Stimulated activated CD4-positive, alpha-beta T cell treated with anti-CD3 and anti-CD28 coated beads, Interleukin-2, amount 100 ng/mL, for 48 hours (primary cell): Measurements from ENCODE around the gene ZNF746.

Experiments
- DNase-seq, 2 donors: peaks; one replicate each; pipeline ENCODE4 v3.0.0-alpha.2; 2020

The ZNF746 gene

DNA sequence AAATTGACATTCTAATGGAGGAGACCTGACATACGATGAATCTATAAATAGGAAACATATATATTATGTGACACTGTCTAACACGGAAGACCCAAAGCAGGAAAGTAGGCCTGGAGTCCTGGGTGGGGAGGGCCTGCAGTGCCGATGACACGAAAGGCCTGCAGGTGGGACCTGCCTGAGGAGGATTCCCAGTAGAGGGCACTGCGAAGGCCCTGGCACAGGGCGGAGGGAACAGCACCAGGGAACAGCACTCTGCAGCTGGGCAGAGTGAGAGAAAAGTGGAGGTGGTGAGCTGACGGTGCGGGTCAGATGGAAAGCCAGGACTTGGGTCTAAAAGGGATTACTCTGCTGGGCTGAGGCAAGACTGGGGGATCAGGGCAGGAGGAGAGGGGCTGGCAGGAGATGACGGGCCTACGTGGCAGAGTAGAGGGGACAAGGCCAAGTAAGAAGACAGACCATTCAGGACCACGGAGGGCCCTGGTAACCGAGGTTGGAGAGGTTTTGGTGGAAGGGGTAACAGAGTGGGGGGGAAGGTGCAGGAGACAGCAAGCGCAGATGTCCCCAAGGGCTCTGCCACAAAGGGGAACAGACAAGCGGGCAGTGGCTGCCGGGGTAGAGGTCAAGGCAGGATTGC is 8.1 kb downstream of the ZNF746 start:
- DNase-seq, result no peak

DNA sequence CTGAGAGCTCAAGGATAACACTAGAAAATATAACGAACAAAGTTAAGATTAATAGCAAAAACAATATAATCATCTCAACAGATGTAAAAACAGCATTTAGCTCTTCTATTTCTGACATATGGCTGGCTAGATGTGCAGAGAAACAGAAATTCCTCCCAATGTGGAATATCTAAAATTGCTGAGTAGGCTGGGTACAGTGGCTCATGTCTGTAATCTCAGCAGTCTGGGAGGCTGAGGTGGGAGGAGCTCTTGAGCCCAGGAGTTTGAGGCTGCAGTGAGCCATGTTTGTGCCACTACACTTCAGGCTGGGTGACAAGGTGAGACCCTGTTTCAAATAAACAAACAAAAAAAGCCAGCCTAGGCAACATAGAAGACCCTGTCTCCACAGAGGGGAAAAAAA is 18.0 kb downstream of the ZNF746 start:
- no peak for DNase-seq

DNA sequence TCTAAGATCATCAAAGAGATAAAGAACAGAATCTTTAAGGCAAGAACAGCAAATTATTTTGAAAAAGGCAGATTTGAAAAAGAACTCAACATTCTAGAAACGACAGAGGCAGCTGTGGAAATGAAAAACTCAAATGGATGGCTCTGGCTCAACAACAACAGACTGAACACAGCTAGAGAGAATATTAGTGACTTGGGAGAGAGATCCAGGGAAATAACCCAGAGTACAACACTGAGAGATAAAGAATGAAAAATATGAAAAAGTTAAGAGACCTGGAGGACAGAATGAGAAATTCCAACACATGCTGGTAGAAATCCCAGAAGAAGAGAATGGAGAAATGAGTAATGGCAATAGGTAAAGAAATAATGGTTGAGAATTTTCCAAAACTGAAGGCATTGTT is 18.9 kb downstream of the ZNF746 start:
- DNase-seq, result no peak

DNA sequence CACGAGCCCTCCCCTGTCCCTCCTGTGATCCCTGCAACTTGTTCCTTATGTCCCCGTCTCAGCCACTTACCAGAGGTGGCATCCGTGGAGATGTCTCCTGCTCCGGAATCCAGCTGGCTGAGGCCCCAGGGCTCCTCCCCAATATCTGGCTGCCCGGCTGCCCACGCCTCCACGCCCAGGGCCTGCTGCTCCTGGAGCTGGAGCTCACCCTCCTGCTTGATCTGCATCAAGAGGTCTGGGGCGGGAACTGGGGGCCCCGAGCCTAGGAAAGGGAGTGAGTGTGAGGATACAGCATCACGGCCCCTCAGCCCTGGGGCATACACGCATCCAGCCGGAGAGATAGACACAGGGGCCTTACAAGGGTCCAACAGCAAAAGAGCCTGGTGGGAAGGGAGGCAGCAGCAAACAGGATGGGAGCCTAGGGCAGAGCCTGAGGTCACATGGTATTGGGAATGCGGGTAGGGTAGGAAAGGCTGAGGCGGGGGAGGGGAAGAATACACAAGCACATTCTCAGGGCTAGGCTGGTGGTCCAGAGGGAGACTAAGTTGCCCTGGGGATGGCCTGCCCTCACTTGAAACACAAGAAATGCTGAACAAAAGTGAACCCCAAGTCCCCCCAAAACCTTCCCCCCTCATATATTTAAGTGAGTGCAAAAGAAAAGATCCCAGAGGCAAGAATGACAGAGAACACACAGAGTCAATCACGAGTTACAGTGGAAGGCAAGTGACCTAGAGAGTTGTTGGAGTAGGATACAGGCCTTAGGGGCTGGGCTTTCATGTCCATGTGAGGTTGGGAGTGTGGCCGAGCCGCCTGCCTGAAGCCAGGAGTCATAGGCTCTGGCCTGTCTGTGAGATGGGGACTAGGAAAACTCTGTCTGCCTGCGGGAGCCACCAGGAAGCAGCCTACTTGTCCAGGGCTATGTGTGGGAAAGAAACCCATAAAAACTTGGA is 19.8 kb downstream of the ZNF746 start:
- DNase-seq, result no peak

DNA sequence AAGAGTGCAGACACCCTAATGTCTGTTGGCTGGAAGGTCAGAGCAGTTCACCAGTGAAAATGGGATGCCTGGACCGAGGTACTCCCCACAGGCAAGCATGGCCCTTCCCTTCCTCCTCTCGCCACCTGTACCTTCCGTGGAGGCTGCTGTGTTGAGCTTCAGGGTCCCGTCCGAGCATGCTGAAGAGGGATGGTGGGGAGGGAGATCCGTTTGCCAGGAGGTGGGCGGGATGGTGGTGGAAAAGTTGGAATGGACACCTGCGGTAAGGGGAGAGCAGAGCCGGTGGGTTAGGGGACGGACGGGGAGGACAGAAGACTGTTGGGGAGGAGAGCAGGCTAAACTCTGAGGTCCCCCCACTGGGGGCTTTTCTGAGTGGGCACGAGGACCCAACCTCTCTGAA is 20.8 kb downstream of the ZNF746 start:
- DNase-seq, result no peak

DNA sequence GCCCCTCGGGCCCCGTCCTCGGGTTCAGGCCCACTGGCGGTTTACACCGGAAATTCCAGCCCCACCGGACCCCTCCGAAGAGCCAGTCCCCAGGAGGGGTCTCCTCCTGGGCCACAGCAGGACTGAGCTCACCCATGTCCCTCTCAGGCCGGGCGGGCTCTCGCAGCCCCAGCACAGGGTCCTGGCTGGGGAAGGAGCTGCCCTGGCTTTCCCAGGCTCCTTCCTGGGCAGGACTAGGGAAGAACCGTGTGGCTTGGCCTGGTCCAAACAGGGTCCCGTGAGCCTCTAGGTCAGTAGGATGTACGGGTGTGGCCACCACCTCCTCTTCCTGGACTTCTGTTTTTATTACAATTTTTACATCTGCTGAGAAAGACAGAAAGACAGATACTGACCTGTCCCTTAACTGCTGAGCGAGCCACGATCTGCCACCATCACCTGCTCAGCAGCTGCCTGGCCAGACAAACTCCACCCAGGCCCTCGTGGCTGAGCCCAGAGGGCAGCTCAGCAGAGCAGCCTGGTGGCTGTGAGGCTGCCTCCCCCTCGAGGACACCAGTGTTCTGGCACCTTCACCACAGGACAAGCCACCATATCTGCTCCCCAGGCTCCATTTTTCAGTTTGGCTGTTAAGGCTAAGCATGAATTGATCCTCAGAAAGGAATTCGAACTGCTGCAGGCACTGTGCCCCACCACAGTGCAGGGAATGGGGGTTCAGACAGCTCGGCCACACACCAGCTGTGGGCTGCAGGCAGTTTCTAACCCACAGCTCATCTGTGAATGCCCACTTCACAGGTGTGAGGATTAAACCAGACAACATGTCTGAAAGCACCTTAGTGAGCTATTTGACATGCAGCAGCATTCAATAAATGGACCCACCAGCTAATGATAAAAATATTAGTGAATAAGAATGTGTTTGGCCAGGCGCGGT is 22.2 kb downstream of the ZNF746 start:
- no peak for DNase-seq

DNA sequence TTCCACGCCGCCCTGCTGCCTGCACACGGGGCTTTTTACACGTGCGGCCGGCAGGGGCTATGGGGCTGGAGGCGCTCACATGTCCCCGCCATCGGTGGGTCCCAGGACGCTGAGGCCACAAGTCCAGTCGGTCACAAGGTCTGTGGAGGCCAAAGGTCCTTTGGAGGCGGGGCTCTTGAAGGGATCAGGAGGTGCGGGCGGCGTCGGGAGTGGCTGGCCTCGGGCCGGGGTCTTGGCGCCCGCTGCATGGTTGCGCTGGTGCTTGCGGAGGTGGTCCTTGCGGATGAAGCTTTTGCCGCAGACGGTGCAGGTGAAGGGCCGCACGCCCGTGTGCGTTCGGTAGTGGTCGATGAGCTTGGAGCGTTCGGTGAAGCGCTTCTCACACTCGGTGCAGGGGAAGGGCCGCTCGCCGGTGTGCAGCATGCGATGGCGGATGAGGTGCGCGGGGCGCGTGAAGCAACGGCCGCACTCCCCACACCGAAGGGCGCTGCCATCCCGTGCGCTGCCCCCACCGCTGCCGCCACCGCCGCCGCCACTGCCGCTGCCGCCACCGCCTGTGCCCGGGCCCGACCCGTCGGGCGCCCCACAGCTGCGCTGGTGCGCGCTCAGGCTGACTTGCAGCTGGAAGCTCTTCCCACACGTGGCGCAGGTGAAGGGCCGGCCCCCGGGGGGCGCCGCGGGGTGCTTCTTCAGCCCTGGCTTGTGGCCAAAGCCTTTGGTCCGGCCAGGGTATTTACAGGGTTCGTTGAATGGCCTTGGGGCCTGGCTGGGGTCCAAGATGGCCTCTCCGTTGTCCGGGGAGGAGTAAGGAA is 23.1 kb downstream of the ZNF746 start:
- no peak for DNase-seq

DNA sequence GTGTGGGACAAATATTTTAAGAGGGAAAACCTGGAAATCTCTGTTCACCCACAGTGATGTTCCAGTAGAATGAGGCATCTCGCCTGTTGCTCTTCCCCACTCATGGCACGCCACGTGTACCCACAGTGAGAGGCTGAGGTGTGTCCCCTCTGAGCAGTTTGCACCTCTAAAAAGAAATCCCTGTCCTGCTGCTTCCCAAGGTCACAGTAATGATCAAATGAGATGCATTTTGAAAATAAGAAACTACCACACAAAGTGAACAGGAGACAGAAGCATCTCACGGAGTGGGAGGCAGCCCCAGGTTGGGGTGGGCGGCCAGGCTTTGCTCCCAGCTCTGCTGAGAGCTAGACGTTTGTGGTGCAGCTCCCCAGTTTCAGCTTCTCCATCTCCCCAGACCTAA is 24.4 kb downstream of the ZNF746 start:
- no peak for DNase-seq

DNA sequence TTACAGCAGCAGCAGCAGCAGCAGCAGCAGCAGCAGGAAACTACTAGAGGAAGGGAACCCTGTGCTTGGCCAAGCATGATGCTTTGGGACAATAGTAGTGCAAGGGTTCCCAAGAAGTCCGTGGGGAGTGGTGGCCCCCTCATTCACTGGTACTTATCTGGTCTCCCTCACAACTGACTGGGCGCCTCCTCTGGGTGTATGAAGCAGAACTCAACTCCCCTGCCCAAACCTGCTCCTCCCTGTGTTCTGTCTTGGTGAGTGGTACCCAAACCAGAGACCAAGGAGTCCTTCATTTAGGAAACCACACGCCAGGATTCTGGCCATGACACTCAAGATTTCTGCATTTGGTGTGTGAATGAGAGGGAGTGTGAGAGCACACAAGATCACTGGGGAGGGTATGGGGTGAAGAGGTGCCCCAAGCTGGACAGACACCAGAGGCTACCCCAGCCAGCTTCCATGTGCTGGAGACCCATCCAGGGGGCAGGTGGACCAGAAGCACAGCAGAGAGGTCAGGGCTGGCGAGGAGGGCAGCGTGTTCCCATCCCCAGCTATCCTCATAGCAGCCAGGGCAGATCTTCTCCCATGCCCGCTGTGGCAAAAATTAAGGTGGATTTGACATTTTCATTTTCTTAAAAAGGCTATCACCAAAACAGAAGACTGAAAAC is 26.2 kb downstream of the ZNF746 start:
- DNase-seq, result no peak

DNA sequence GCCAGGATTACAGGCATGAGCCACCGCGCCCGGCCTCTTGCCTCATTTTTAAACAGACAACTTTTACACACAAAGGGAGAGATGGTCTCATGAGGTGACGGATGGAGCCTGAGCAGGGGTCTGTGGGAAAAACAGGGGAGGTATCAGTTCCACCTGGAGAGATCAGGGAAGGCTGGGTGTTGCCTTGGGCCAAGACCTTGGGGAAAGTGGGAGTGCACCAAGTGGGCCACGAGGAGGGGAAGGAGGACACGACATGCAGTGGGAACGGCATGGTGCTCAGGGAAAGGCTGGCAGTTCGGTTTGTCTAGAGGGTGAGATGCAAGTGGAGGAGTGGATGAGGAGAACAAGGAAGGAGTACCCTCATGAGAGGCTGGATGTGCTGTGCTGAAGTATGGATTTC is 27.8 kb downstream of the ZNF746 start:
- DNase-seq, result no peak

DNA sequence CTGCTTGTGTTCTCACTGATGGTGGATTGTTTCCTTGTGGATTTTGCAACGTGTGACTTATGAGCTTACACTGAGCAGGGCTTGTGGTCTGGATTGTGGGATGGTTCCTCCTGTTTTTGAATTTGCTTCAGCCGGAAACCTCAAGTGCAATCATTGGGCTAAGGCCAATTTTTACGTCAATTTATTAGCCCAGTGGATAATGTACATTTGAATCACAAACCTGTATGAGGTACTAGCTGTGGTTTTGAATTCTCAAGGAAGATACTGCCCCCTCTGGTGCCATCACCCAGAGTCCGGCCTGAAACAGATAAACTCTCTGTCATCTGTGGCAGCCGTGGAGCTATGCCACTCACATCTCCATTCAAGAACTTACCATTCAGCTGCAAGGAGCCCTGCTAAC is 29.4 kb downstream of the ZNF746 start:
- DNase-seq, result no peak

DNA sequence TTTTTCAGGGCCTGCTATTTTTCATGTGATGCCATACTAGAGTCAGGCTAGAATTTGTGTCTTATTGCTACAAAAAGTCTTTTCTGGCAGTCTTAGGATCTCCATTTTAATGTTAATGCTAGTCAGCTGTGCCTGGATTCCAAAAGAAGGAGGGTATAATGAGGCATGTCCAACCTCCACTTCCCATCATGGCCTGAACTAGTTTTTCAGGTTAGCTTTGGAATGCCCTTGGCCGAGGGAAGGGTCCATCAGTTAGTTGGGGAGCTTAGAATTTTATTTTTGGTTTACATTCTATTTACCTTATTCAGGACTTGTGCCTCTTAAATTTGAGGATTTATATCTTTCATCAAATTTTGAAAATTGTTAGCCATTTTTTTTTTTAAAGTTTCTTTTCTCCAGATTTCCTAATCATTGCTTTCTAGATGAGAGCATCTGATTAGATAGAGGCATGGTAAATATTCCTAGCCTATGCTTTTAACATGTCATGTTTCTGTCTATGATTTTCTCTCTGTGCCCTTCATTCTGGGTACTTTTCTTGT is 30.2 kb downstream of the ZNF746 start:
- DNase-seq, result no peak

DNA sequence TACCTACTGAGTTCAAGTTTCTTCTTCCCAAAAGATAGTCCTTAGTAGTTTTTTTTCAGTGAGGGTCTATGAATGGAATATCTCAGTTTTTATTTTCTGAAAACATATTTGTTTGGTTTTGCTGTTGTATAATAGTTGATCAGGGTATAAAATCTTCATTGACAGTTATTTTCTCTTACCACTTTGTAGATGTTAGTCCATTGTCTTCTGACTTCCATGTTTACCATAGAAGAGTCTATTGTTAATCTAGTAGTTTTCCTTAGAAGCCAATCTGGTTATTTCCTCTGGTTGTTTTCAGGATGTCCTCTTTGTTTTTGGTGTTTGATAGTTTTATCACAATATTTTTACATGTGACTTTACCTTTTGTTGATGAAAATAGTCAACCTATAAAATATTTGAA is 31.2 kb downstream of the ZNF746 start:
- no peak for DNase-seq

DNA sequence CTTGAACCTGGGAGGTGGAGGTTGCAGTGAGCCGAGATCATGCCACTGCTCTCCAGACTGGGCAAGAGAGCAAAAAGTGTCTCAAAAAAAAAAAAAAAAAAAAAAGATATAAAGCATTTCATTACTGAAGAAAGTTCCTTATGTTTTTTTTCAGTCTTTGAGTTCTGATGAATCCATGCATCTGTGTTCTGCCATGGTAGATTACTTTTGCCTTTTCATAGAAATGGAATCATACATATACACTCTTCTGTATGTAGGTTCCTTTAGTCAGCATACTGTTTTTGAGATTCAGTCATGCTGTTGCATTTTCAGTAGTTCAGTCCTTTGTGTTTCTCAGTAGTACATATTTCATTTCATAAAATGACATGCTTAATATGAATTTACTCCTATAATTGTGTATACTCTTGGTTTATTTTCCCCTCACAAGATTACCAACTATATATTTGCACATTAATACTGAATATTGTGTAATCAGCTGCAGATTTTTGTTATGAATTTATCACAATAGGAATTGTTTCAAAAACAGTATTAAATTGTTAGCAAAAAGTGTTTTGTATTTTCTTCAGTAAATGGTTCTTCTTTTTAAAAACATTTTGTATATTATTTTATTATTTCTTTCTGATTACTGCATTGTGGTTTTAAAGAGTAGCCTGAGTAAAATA is 34.0 kb downstream of the ZNF746 start:
- no peak for DNase-seq

DNA sequence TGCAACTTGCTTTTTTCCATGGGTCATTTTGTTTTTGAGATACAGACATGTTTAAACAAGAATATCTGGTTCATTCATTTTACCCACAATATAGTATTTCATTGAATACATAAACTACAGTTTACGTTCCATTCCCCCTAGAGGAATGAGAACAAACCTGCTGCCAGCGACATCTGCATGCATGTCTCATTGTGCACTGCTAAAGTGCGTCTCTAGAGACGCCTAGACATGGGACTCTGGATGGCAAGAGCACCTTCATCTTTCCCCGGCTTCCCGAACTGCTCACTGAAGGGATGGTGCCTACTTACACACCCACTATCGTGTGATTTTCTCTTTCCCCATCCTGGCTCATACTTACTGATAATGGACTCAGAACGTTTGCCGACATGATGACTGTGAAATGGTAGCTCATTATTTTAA is 35.5 kb downstream of the ZNF746 start:
- no peak for DNase-seq

DNA sequence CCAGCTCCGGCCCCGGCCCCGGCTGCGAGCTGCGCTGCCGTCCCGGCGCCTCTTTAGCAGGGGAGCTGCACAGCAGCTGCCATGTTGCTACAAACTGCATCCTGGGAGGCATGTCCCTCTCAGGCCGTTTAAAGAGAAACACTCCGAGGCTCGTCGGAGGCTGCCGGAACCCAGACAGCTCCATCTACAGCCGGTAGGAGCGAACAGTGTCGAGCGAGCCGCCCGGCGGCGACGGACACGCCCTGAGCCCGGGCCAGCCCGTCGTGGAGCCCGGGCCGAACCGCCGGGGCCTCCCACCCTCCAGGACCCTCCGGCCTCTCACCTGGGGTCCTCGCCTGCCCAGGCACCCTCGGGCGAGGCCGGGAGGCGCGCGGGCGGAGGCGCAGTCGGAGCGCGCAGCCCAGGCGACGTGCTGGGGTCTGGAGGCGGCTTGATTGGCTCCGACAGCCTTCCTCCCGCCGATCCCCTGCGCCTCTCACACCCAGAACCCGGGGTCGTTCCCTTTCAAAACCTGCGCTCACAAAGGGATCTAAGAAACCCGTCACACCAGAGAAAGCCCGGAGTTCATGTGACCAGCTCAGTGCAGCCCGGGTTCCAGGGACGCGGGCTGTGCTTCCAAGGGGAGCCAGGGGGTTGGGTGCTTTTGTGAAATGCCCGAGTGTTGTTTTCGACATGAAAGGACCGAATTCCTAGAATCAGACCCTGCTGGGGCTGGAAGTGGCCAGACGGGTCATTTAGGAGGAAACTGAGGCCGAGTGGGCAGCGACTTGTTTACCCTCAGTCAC is 36.9 kb downstream of the ZNF746 start, which contains the start of gene ZNF777:
TSS of gene ZNF777 (minus strand) at position 570 of the 785 bp plus-strand sequence. CDS start 5,040 bp downstream, outside the sequence.
- DNase-seq, result peak; percentile 66

DNA sequence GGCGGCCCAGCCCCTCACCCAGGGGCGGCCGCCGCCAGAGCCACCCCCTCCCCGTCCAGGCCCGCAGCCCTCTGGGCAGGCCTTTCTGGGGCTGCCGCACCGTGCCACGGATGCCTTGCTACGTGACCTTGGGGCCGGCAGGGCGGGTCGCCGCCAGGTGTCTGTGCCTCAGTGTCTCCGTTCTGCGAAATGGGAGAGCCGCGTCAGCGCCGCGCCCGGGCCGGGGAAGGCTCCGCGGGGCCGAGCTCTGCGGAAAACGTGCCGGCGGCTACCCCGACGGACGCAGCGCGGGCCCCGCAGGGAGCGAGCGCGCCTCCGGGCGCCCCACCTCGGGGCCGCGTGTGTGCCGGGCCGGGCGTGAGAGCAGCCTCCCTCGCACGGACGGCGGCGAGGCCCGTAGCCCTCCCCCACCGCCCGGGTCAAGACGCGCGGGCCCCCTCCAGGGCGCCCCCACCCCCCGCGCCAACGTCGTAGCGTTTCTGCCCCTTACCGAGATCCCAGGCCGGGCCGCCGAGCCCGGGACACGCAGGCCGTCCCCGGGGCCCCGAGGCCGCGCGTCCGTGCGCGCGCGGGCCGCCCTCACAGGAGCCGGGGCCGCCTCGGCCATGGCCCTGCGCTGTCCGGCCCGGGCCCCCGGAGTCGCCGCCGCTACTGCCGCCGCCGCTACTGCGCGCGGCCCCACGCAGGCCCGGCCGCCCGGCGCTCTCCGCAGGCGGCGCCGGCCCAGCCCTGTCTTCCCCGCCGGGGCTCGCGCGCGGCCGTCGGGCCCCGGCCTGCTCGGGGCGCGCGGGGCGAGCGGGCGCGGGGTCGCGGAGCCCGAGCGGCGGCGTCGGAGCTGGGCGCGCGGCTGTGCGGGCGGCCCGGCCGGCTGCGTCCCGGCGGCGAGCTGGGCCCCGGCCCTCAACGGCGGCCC is 37.8 kb downstream of the ZNF746 start:
- peak; percentile 7 to 24 for DNase-seq

DNA sequence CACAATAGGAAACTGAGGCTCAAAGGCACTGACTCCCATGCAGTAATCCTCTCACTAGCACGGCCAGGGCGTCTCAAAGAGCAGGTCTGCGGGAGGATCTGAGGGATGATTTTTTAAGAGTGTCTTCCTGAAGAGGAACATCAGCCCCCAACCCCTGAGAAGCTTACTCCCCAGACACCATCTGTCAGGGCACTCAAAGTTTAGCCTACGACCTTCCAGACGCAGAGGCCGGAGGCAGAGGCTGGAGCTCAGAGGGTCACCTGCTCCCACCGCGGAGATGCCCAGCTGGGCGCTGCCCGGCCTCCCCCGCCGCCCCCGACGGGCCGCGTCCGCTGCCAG is 38.4 kb downstream of the ZNF746 start:
- no peak for DNase-seq

DNA sequence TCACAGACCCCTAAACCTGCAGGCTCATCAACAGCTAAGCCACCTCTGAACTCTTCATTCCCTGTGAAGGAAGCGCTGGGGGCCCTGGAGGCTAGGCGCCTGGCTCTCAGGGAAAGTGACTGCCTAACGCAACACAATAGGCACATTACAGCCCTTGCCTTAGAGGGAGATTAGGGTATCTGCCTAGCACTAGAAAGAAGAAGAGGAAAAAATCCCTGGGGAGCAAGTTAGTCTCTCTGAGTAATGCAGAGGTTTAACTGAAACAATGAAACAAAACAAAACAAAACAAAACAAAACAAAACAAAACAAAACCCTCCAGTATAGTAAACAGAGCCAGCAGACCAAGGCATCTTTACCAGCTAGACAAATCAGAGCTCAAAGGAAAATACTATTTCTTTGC is 39.4 kb downstream of the ZNF746 start:
- DNase-seq, result no peak
